ENCODE measurements around the gene CDCA3.

CDCA3 gene

GRCh38 chr12:6845395-6845794 lies 5.7 kb downstream of the CDCA3 start:
- Histone ChIP-seq H3K4me3 (ENCODE audit: low read length) (no peak overlapping the region), H3K27me3 (ENCODE audit: control insufficient read depth, insufficient read depth, low read length) (no peaks in the 10 kb centered on the region), H3K4me1 (ENCODE audit: control insufficient read depth, insufficient read depth, low read length) (peaks cover 27% of the 10 kb centered on the region), H3K9ac (ENCODE audit: low read length) (no peak overlapping the region), H3K9me3 (ENCODE audit: control insufficient read depth, low read length) (no peaks in the 10 kb centered on the region), H3K36me3 (ENCODE audit: control insufficient read depth, insufficient read depth, low read length) (no peaks in the 10 kb centered on the region)

DNA sequence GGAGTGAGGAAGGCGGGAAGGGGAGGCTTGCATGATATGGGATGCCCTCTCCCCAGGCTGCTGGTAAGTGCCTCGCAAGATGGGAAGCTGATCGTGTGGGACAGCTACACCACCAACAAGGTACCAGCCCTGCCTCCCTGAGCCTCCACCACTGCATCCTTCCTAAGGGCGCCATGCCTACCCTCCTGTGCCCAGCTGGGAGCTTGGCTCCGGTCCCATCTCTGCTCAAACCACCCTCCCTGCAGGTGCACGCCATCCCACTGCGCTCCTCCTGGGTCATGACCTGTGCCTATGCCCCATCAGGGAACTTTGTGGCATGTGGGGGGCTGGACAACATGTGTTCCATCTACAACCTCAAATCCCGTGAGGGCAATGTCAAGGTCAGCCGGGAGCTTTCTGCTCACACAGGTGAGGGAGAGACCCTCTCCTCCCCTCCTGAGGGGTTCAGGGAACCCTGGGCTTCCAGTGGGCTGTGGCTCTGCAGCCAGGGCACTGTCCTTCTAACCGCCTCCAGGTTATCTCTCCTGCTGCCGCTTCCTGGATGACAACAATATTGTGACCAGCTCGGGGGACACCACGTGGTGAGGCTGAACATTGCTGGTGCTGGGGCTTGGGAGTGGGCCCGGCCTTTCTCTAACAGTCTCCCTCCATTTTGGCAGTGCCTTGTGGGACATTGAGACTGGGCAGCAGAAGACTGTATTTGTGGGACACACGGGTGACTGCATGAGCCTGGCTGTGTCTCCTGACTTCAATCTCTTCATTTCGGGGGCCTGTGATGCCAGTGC lies 7.8 kb downstream of the CDCA3 start:
- no peaks in the 10 kb centered on the region for H3K9me3 ChIP-seq (ENCODE audit: control insufficient read depth, low read length)
- H3K4me1 ChIP-seq (ENCODE audit: control insufficient read depth, insufficient read depth, low read length): peaks cover 23% of the 10 kb centered on the region
- H3K27me3 ChIP-seq (ENCODE audit: control insufficient read depth, insufficient read depth, low read length): no peaks in the 10 kb centered on the region
- no peak overlapping the region for H3K9ac ChIP-seq (ENCODE audit: low read length)
- H3K36me3 ChIP-seq (ENCODE audit: control insufficient read depth, insufficient read depth, low read length): no peaks in the 10 kb centered on the region
- H3K4me3 ChIP-seq (ENCODE audit: low read length): no peak overlapping the region

GRCh38 chr12:6842075-6842474 lies 9.0 kb downstream of the CDCA3 start:
- H3K27me3 ChIP-seq (ENCODE audit: control insufficient read depth, insufficient read depth, low read length): no peaks in the 10 kb centered on the region
- H3K9me3 ChIP-seq (ENCODE audit: control insufficient read depth, low read length): no peaks in the 10 kb centered on the region
- H3K4me3 ChIP-seq (ENCODE audit: low read length): no peak overlapping the region
- H3K9ac ChIP-seq (ENCODE audit: low read length): no peak overlapping the region
- H3K36me3 ChIP-seq (ENCODE audit: control insufficient read depth, insufficient read depth, low read length): no peaks in the 10 kb centered on the region
- H3K4me1 ChIP-seq (ENCODE audit: control insufficient read depth, insufficient read depth, low read length): peaks cover 23% of the 10 kb centered on the region

GRCh38 chr12:6840761-6841515 lies 10.1 kb downstream of the CDCA3 start, which contains the start of gene GNB3:
Gene GNB3 (plus strand): TSS chr12:6840925. CDS start chr12:6841288, 363 bp downstream.
- H3K9ac ChIP-seq (ENCODE audit: low read length): no peak within 1 kb of the TSS
- no peaks in the 10 kb centered on the region for H3K36me3 ChIP-seq (ENCODE audit: control insufficient read depth, insufficient read depth, low read length)
- H3K4me3 ChIP-seq (ENCODE audit: low read length): no peak within 1 kb of the TSS

DNA sequence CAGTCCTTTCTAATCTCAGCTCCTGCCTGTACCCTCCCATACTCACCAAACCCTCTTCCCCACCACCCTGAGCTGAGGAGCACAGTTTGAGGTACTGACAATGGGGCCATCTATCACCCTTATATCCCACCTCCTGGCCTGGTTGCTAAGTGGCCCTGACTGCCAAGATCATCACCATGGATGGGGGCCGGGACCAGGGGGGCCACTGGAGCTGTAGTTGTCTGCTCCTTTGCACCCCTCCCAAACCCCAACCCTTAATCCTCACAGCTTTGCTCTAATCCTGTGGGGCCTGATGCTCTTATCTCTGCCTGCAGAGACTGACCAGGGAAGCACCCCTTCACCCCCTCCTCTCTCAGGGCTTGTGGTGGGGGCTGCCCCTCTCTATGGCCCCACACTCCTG lies 10.8 kb downstream of the CDCA3 start:
- Histone ChIP-seq H3K27me3 (ENCODE audit: control insufficient read depth, insufficient read depth, low read length) (no peaks in the 10 kb centered on the region), H3K9me3 (ENCODE audit: control insufficient read depth, low read length) (no peaks in the 10 kb centered on the region), H3K36me3 (ENCODE audit: control insufficient read depth, insufficient read depth, low read length) (no peaks in the 10 kb centered on the region), H3K9ac (ENCODE audit: low read length) (no peak overlapping the region), H3K4me1 (ENCODE audit: control insufficient read depth, insufficient read depth, low read length) (peaks cover 26% of the 10 kb centered on the region), H3K4me3 (ENCODE audit: low read length) (no peak overlapping the region)

More at GRCh38 chr12:6840761-6841515, 10.1 kb downstream of the CDCA3 start, which contains the start of gene GNB3:
- Histone ChIP-seq H3K27me3 (ENCODE audit: control insufficient read depth, insufficient read depth, low read length) (no peaks in the 10 kb centered on the region), H3K4me1 (ENCODE audit: control insufficient read depth, insufficient read depth, low read length) (peaks cover 24% of the 10 kb centered on the region), H3K9me3 (ENCODE audit: control insufficient read depth, low read length) (no peaks in the 10 kb centered on the region)

- H3K9ac ChIP-seq (ENCODE audit: low read length): no peak overlapping the region
- no peaks in the 10 kb centered on the region for H3K27me3 ChIP-seq (ENCODE audit: control insufficient read depth, insufficient read depth, low read length)
- no peaks in the 10 kb centered on the region for H3K9me3 ChIP-seq (ENCODE audit: control insufficient read depth, low read length)
- H3K36me3 ChIP-seq (ENCODE audit: control insufficient read depth, insufficient read depth, low read length): no peaks in the 10 kb centered on the region
- H3K4me1 ChIP-seq (ENCODE audit: control insufficient read depth, insufficient read depth, low read length): peaks cover 26% of the 10 kb centered on the region
- H3K4me3 ChIP-seq (ENCODE audit: low read length): no peak overlapping the region
Measured at GRCh38 chr12:6839482-6840201, 11.4 kb downstream of the CDCA3 start.

DNA sequence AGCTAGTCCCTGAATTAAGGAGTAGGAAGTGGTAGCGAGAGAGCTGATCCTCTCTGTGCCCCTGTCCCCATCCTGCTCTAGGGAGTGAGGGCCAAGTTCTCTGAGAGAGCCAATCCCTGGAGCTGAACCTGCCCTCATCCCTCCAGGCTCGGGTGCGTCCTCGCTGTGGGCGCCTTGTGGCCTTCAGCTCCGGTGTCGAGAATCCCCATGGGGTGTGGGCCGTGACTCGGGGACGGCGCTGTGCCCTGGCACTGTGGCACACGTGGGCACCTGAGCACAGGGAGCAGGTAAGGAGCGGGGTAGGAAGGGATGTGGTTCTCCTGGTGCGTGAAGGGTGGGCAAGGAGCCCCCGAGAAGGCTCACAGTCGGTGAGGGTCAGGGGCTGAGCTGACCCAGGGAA lies 12.2 kb downstream of the CDCA3 start:
- Histone ChIP-seq H3K4me3 (ENCODE audit: low read length) (no peak overlapping the region), H3K27me3 (ENCODE audit: control insufficient read depth, insufficient read depth, low read length) (no peaks in the 10 kb centered on the region), H3K9ac (ENCODE audit: low read length) (no peak overlapping the region), H3K4me1 (ENCODE audit: control insufficient read depth, insufficient read depth, low read length) (peaks cover 26% of the 10 kb centered on the region), H3K9me3 (ENCODE audit: control insufficient read depth, low read length) (no peaks in the 10 kb centered on the region), H3K36me3 (ENCODE audit: control insufficient read depth, insufficient read depth, low read length) (no peaks in the 10 kb centered on the region)

DNA sequence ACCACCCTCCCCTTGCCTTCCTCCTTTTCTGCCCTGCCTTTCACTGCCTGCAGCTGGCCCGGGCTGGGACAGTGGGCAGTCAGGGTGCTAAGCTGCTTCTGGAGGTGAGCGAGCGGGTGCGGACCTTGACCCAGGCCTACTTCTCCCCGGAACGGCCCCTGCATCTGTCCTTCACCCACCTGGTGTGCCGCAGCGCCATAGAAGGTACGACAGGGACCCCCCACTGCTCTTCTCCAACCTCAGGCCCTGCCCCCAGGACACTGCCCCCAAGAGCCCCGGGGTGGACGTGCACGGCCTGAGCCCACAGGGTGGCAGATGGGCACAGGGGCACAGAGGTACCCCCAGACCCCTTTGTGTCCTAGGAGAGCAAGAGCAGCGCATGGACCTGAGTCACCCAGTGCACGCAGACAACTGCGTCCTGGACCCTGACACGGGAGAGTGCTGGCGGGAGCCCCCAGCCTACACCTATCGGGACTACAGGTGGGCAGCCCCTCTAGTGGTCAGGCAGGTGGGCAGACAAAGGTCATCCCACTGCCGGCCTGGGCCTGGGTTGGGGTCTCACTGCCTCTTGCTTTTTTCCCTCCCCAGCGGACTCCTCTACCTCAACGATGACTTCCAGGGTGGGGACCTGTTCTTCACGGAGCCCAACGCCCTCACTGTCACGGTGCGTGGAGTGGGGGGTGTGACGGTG lies 13.6 kb downstream of the CDCA3 start:
- Histone ChIP-seq H3K27me3 (ENCODE audit: control insufficient read depth, insufficient read depth, low read length) (no peaks in the 10 kb centered on the region), H3K36me3 (ENCODE audit: control insufficient read depth, insufficient read depth, low read length) (no peaks in the 10 kb centered on the region)

DNA sequence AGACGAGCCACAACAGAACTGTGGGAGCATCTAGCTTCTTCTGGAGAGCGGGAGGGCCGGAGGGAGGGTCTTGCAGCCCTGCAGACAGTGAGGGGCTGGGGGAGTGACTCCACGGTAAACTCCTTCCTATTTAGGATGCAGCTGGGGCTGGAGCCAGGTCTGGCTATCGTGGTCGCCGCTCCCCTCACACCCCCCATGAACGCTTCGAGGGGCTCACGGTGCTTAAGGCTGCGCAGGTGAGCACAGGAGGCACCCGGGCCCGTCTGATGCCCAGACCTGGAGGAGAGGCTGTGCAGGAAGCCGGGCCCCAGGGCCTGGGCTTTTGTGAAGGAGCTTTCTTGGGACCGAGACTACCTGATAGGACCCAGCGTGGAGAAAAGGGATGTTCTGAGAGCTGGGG lies 14.2 kb downstream of the CDCA3 start:
- Histone ChIP-seq H3K9me3 (ENCODE audit: control insufficient read depth, low read length) (no peaks in the 10 kb centered on the region), H3K27me3 (ENCODE audit: control insufficient read depth, insufficient read depth, low read length) (no peaks in the 10 kb centered on the region), H3K4me1 (ENCODE audit: control insufficient read depth, insufficient read depth, low read length) (peaks cover 13% of the 10 kb centered on the region), H3K36me3 (ENCODE audit: control insufficient read depth, insufficient read depth, low read length) (no peaks in the 10 kb centered on the region), H3K4me3 (ENCODE audit: low read length) (no peak overlapping the region), H3K9ac (ENCODE audit: low read length) (no peak overlapping the region)

More for the DNA sequence above, 13.6 kb downstream of the CDCA3 start:
- peaks cover 16% of the 10 kb centered on the region for H3K4me1 ChIP-seq (ENCODE audit: control insufficient read depth, insufficient read depth, low read length)
- H3K9me3 ChIP-seq (ENCODE audit: control insufficient read depth, low read length): no peaks in the 10 kb centered on the region
- H3K4me3 ChIP-seq (ENCODE audit: low read length): no peak overlapping the region
- no peak overlapping the region for H3K9ac ChIP-seq (ENCODE audit: low read length)

DNA sequence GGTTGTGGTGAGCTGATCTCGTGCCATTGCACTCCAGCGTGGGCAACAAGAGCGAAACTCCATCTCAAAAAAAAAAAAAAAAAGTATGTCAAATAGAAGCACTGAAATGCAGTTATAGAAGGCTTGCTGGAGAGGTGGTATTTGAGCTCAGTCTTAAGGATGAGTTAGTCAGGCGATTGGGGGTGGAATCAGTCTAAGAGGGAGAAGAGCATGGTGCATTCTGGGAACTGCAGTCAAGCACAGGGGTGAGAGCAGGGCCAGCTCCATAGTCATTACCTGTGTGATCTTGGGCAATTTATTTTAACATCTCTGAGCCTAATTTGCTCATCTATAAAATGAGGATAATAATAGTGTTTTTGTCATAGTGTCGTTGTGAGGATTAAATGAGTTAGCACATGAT lies 16.2 kb downstream of the CDCA3 start:
- Histone ChIP-seq H3K9ac (ENCODE audit: low read length) (no peak overlapping the region), H3K4me1 (ENCODE audit: control insufficient read depth, insufficient read depth, low read length) (peaks cover 5% of the 10 kb centered on the region), H3K9me3 (ENCODE audit: control insufficient read depth, low read length) (no peaks in the 10 kb centered on the region), H3K27me3 (ENCODE audit: control insufficient read depth, insufficient read depth, low read length) (peaks cover 12% of the 10 kb centered on the region), H3K4me3 (ENCODE audit: low read length) (no peak overlapping the region), H3K36me3 (ENCODE audit: control insufficient read depth, insufficient read depth, low read length) (no peaks in the 10 kb centered on the region)

DNA sequence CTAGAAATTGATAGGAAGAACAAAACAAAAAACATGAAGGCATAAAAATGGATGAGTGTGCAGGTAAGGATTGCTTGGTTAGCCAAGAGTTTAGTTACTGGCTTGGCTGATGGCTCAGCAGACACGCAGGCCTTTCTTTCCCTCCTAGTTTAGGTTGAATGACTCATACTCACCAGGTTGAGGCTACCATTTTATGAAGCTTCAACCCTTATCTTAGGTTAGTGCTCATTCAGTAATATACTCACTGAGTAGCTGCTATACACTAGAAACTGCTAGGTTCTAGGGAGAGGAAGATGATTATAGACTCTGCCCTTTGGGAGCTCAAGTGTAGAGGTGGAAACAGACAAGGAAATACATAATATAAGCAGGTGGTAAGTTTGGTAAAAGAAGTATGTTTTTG lies 16.8 kb downstream of the CDCA3 start:
- H3K27me3 ChIP-seq (ENCODE audit: control insufficient read depth, insufficient read depth, low read length): peaks cover 18% of the 10 kb centered on the region
- no peak overlapping the region for H3K4me3 ChIP-seq (ENCODE audit: low read length)
- H3K4me1 ChIP-seq (ENCODE audit: control insufficient read depth, insufficient read depth, low read length): peaks cover 11% of the 10 kb centered on the region
- no peaks in the 10 kb centered on the region for H3K9me3 ChIP-seq (ENCODE audit: control insufficient read depth, low read length)
- no peak overlapping the region for H3K9ac ChIP-seq (ENCODE audit: low read length)
- H3K36me3 ChIP-seq (ENCODE audit: control insufficient read depth, insufficient read depth, low read length): no peaks in the 10 kb centered on the region
